COR-L47 (cell line): ENCODE data around the gene CHMP4B.

ENCODE experiments used
- DNase-seq: peaks from one replicate; lab custom pipeline; 2025; lab: John Stamatoyannopoulos, UW

The CHMP4B gene

GRCh38 chr20:33840160-33840559 is 29.0 kb downstream of the CHMP4B start:
- DNase-seq = no peak

DNA sequence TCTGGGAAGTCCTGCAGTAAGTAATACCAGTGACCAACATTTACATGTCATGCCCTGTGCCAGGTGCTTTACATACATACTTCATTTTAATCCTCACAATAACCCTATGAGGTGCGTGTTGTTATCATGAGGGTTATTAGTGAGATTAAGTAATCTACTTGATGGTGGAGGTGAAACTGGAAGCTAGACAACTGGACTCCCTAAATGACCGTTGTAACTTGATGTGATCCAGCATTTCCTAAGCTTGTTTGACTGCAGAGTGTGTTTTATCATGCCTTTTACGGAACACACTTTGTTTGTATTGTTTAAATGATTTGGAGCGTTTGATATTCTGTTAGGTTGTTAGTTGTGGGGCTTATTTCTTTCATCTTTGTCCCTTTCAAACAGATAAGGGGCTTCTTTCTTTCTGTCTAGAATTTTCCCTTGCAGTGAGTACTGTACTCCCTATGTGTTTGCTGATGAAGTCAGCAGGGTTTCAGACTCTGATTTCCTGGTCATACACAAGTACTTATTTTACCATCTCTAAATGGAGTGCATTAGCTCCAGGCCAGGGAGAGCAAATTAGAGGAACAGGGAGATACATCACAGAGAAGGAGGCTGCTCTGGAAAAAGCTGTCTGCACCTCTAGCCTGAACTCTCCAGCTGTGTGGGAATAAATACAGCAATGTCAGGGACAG is 29.7 kb downstream of the CHMP4B start:
- no peak for DNase-seq

DNA sequence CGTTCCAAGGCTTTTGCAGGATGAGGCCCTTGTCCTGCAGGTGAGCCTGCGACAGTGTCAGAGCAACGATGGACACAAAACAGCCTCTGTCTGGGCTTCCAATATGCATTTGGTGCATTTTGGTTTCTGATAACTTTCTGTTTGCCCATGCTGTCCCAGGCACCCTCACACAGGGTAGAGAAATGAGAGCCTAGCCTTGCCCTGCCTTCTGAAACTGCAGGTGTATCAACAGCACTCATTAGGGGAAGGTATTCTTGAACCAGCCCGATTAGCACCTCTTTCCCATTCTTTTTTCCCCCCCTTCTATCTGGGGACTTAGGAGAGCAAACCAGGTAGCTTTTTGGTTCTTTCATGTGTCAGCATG is 30.3 kb downstream of the CHMP4B start:
- no peak for DNase-seq

DNA sequence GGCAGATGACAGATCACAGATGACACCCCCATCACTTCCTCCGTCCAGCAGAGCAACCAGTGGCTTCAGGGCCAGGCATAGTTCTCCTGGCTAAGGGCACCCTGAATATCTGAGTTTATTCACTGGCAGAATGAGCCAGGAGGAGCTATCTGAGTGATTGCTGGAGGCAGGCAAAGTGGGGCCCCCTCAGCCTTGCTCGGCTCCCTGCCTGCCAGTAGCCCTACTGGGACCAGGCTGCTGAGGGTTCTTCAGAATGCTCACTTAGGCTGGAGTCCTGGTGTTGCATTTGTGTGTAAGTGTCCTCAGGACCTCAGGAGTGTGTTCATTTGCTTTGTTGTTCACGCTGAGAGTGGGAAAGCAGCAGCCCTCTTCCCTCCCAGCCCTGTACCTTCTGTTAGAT is 31.2 kb downstream of the CHMP4B start:
- no peak for DNase-seq

- DNase-seq = peak; percentile 62
Observed at GRCh38 chr20:33843050-33843449, 31.9 kb downstream of the CHMP4B start.

DNA sequence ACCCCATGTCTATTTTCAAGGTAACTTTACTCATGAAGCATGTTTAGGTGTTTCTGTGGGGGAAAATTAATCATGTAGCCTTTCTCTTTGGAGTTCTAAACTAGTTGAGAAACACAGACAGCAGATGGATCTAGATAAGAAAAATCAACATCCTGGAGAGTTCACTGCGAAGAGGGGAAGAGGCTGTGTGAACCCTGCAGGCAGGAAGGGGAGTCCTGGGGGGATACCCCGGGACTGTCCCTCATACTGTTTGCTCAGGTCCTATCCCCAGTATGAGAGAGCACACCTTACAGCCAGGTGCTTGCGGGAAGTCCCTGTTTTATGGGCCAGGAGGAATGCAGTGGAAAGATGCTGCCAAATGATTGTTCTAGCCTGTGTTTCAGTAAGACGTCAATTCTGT is 32.7 kb downstream of the CHMP4B start:
- DNase-seq = no peak

GRCh38 chr20:33846291-33846935 is 35.3 kb downstream of the CHMP4B start:
- DNase-seq = no peak

GRCh38 chr20:33847006-33847405 is 35.9 kb downstream of the CHMP4B start:
- no peak for DNase-seq

DNA sequence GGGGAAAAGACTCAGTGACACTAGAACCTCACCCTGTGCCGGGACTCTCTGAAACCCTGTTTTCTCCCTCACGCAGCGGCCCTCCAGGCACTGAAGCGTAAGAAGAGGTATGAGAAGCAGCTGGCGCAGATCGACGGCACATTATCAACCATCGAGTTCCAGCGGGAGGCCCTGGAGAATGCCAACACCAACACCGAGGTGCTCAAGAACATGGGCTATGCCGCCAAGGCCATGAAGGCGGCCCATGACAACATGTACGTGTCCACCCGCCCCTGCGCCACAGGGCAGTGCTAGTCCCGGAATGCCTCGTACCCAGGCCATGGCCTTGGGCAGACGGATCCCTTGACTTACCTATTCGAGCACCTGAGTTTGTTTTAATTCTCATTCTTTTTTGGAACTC is 37.2 kb downstream of the CHMP4B start:
- no peak for DNase-seq

DNA sequence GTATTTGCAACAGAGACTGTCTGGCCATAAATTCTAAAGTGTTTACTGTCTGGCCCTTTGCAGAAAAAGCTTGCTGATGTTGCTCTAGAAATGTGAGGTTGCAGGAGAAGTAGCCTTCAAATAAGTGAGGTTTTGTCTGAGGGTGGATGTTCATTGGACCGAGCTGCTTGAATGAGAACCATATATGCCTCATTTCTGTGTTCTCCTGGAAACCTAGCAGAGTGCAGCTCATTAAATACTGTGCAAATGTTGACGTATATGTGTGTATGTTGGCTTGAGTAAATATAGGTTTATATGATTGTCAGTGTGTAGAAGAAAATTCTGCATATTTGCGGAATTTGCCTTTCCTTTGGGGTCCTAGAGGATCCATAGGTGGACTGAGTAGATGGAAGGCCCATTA is 39.0 kb downstream of the CHMP4B start:
- DNase-seq = no peak

DNA sequence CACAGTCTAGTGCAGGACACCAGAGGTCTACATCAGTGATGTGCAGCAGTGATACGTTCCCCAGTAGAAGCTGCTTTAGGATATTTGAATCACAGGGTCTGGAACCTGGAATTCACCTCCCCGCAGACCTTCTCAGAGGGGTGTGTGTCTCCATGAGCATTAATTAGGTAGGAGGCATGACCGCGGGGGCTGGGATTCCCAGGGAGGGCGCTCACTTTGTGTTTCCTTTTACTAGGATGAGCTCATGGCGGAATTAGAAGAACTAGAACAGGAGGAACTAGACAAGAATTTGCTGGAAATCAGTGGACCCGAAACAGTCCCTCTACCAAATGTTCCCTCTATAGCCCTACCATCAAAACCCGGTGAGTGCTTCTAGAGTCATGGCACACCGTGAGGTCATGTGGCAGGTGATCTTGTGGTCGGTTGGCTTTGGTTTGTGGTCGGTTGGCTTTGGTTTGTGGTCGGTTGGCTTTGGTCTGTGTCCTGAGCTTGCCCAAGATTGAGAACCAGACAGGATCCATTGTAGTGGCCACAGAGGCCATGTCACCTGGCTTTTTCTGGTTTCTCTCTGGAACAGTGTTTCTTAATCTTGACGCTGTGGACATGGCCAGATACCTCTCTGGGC is 40.8 kb downstream of the CHMP4B start:
- DNase-seq = no peak

- no peak for DNase-seq
Observed at GRCh38 chr20:33852626-33853506, 41.7 kb downstream of the CHMP4B start.

DNA sequence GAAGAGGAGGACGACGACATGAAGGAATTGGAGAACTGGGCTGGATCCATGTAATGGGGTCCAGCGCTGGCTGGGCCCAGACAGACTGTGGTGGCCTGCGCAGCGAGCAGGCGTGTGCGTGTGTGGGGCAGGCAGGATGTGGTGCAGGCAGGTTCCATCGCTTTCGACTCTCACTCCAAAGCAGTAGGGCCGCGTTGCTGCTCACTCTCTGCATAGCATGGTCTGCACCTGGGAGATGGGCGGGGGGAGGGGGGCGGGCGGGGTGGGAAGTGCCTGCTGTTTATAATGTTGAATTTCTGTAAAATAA is 42.3 kb downstream of the CHMP4B start:
- no peak for DNase-seq

GRCh38 chr20:33857722-33858563 is 46.8 kb downstream of the CHMP4B start:
- DNase-seq = no peak

DNA sequence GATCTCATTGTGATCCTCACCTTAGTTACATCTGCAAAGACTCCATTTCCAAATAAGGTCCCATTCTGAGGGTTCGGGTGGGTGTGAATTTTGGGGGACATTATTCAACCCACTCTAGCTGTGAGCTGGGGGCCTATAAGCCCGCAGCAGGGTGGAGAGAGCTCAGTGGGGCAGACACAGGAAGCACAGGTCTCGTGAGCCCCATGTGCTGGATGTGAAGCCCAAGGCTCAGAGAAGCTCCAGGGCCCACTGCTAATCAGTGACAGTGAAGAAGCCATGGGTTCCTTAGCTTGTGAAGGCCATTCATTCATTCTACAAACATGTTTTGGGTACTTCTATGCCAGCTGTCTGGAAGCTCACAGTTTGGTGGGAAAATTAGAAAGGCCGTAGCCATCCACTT is 47.5 kb downstream of the CHMP4B start:
- DNase-seq = no peak

DNA sequence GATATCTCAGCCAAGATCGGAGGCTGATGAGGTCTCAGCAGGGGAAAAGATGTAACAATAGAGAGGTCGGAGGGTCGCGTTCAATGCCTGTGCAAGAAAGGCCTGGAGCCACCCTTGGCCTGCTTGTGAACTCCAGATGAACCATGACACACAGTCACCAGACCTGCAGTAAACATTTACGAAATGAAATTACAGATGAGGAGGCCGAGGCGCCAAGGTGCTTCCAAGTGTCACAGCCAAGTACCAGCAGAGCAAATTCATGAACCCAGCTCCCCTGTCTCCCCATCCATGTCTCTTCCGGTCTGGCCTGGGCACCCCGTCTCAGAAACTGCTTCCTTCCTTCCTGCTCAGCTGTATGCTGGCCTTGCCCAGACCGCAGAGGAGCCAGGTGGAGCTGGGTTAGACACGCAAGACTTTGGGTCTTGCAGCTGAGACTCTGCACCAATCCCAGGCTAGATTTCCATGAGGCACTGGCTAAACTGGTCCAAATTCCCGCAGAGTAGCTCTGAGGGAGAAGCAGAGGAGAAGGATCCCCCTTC is 48.1 kb downstream of the CHMP4B start:
- DNase-seq = no peak

GRCh38 chr20:33859751-33860150 is 48.6 kb downstream of the CHMP4B start:
- DNase-seq = no peak

DNA sequence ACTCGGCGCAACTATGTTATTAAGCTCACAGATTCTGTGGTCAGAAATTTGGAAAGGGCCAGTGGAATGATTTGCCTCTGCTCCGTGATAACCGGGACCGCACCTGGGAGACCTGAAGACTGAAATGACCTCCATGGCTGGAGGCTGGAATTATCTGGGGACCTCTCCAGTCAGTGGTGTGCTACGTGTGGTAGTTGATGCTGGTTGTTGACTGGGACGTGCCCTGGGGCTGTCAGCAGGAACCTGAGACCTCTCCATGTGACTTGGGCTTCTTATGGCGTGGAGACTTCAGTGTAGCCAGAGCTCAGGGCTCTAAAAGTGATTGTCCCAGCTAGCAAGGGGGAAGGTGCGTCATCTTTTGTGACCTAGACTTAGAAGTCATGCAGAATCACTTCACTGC is 50.3 kb downstream of the CHMP4B start:
- DNase-seq = no peak

DNA sequence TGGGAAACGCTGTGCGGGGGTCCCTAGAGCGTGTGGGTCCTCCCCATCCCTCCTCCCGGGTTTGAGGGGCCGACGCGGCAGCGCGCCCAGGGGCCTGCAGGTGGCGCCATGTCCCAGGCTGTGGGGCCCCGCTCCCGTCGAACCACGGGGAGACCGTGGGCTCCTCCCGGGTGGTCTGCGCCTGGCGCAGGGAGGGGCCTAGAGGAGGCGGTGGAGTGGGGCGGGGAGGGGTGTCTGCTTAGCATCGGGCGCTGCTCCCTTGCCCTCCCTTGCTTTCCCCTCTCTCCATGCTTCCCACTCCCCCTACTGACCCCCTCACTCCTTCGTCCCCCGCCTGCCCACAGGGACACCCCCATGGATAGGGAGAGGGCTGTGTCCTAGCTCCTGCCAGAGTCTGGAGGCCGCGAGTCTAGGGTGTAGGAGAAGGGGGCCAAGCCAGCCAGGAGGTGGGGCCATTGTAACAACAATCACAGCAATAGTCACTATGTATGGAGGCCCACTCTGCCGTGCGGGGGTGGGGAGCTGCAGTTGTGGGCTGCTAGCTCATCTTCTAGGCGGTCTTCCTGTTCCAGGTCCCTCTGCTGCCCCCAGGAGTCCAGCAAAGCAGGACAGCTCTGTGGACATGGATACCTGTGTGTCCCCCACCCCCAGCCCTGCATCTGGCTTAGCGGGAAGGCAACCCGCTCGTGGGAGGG is 51.7 kb downstream of the CHMP4B start:
- DNase-seq = peak; percentile 32

DNA sequence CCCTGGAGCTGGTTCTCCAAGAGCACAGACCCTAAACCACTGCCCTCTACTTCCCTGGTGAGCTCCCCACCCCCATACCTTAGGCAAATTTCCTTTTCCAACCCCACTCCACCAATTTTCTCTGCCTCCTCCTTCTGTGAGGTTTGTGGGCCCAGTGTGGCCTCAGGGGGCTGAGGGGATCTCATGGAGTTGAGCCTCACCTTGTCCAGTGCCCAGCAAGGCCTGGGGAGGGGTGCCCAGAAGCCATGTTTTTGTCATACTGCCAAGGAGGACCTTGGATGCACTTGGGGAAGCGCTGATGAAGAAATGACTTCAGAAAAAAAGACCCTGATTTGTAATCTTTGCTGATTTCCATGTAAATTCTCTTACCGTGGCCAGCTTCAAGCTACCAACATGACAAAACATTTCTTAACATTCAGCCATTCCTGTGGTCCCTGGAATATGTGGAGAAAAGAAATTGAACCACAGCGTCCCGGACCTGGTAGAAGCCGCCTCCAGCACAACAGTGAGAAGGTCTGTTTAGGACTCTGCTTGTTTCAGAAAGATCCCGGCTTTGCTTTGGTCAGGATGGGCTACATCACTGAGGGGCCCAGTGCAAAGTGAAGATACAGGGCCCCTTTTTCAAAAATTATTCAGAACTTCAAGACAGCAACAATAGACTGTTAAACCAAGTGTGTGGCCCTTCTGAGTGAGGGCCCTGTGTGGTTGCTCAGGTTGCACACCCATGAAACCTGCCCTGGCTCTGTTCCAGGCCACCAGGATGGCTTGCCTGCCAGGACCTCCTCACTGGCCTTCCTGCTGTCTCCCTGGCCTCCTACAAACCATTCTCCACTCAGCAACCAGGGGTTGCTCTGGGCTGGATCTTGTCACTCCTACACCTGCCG is 52.5 kb downstream of the CHMP4B start:
- no peak for DNase-seq
